Subcutaneous adipose tissue (tissue), 4 donors: ENCODE data around the gene OR7G2. TPM values are rescaled to one million over a fixed set of nuclear protein-coding genes. Genes with fewer than 3 reads are reported as not detected.

ENCODE experiments used
- total RNA-seq, 4 donors: library from RNA; depleted of rRNA; stranded (reverse); fragments of >200 nt; gene quantifications; one replicate each; pipeline ENCODE4 v1.1.0, GENCODE V29; 2016
- TF ChIP-seq, protein P1 (sequence below): fragments of 450-650 bp; IDR thresholded peaks from one replicate; pipeline ENCODE4 v1.5.1; 2016; ENCODE audit warnings: low read depth, mild to moderate bottlenecking, control low read depth, antibody characterized with exemption, moderate library complexity

The OR7G2 gene
- total RNA-seq = not detected

DNA sequence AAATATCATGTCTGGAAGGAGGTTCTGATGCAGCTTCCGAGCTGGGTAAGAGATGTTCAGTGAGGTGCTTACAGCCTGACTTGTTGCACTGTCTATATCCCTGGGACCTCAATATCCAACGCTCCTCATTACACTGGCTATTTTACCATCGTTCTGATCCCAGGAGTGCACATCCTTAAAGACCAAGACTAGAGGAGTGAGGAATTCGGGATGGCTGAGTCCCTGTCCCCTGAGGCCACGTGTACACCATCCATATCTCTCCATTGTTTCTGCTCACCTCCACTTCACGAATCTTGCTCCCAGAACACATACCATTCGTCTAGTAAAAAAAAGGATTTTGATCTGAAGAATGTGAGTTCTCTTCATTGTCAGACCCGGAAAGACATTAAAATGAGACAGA, at the start of gene OR7G2:
OR7G2 (minus strand) TSS at position 101 of the 400 bp plus-strand sequence. CDS start 4,232 bp downstream, outside the sequence.
- TF ChIP-seq, protein P1, sequence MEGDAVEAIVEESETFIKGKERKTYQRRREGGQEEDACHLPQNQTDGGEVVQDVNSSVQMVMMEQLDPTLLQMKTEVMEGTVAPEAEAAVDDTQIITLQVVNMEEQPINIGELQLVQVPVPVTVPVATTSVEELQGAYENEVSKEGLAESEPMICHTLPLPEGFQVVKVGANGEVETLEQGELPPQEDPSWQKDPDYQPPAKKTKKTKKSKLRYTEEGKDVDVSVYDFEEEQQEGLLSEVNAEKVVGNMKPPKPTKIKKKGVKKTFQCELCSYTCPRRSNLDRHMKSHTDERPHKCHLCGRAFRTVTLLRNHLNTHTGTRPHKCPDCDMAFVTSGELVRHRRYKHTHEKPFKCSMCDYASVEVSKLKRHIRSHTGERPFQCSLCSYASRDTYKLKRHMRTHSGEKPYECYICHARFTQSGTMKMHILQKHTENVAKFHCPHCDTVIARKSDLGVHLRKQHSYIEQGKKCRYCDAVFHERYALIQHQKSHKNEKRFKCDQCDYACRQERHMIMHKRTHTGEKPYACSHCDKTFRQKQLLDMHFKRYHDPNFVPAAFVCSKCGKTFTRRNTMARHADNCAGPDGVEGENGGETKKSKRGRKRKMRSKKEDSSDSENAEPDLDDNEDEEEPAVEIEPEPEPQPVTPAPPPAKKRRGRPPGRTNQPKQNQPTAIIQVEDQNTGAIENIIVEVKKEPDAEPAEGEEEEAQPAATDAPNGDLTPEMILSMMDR = no peak

DNA sequence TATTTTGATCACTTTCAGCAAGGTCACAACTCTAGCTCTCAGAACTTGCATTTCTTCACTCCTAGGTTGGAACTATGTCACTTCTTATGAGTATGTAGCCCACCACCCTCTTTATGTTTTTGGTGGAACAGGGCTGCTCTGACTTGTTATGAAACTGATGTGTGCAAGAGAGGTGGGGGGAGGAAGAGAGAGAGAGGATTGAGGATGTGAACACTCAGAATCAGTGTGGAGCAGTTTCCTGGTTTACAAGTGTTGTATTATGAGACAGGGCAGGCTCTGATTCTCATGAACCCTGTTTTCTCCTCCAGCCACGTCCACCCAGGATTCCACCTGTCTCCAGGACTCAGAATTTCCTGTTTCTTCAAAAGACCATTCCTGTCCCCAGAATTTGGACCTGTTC, 49.0 kb upstream of the OR7G2 start:
- TF ChIP-seq, protein P1 = no peak

DNA sequence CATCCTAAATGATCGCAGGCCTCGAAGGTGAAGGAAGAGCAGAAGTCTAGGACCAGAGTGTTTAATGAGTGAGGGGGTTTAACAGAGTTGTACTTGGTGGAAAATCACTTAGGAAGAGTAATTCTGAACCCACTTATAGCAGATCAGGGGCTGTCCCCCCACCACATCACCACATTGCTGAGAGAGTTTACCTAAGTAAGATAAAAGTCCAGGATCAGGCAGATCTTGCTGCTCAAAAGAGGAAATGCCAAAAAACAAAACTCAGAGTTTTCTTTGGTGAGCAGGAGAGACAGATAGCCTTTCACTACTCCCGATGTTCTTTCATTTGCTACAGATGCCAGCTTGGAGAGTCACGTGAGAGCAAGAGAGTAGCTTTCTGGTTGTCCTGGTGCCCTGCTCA, 48.3 kb upstream of the OR7G2 start:
- TF ChIP-seq, protein P1 = no peak

DNA sequence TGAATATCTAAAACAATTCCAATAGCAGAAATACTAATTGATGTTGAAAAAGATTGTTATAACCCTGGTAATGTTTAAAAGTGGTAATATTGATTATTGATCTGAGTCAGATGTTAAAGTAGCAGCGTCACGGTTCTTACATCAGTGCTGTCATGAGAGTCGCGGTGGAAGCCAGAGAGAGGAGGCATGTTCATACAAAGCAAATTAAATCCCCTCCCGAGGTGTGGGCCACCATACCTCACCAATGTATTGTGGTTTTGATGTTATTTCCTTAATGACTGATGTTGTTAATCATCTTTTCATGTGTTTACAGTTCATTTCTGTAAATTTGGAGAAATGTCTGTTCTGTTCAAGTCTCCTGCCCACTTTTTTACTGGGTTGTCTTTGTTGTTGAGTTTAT, 44.1 kb upstream of the OR7G2 start:
- TF ChIP-seq, protein P1 = no peak

DNA sequence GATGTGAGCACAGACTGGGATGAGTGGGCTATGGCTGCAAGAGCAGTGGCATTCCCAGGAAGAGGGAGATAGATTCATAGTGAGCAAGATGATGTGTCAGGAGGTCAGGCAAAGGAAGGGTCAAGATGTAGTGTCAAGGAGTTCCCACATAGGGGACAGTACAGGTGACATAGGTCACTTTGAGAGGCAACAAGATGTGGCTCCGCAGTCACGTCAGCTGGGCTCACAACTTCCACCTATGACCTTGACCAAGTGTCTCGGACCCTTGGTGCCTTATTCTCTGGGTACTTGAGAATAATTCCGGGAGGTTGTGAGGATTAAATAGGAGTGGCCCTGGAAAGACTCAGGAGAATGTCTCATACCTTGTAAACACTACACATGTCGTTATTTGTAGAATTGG, 43.4 kb upstream of the OR7G2 start:
- TF ChIP-seq, protein P1 = no peak

DNA sequence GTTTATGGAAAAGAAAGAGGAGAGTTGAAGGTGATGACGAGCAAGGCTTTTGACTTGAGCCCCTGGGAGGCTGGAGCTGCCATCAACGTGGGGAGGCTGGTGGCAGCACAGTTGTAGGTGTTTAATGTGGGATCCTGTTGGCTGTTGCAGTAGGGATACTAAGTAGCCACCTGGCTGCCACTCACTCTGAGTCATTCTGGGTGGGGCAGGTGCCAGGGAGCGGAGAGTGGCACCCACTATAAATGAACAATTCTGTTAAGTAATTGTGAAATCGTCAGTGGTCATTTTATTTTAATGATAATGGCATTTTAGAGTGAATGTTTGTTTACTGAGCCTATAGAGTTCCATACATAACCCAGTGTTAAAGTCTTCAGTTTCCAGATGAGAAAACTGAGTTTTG, 42.7 kb upstream of the OR7G2 start:
- TF ChIP-seq, protein P1 = no peak

DNA sequence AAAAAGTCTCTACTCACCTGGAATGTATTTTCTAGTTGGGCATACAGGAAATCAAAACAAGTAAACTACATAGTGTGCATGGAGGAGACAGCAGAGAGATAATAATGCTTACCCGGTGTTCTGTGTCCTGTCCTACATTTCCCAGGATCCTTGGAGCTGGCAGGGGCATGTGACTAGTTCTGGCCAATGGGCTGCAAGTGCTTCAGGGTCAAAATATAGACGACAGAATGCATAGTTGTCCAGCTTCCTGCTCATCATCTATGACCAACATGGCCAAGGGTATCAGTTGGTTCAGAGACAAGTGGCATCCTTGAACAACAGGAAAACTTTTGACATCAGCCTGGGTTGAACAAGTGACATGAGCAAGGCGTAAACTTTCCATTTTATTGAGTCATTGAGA, 41.4 kb upstream of the OR7G2 start:
- TF ChIP-seq, protein P1 = no peak
